IMR-90 (cell line): ENCODE measurements around the gene ING2. TPM values are rescaled to one million over a fixed set of nuclear protein-coding genes. Genes with fewer than 3 reads are reported as not detected.

ENCODE experiments used
- ATAC-seq: fragments of 200-7000 bp; cut with Tn5 transposase; 2 replicates; pipeline ENCODE4 v1.9.1; 2020; ENCODE audit warnings: low read depth, mild to moderate bottlenecking, moderate library complexity
- BruUV-seq: library from RNA; stranded (reverse); fragments of 400-500 nt; replicated peaks from 2 replicates; lab custom pipeline; 2021; lab: Mats Ljungman, UMichigan
- CTCF ChIA-PET: fragments of 300-600 bp; formaldehyde crosslinking; extraction: SDS; loops from one replicate; lab custom pipeline; 2021; ENCODE audit warnings: antibody characterized with exemption; lab: Yijun Ruan, JAX
- POLR2A ChIA-PET: fragments of 300-600 bp; sonication (Branson Sonifier 250); formaldehyde crosslinking; loops from one replicate; lab custom pipeline; 2022; ENCODE audit warnings: antibody characterized with exemption; ENCODE audit not compliant: unreplicated experiment; lab: Charles Lee
- DNase-seq: peaks from one replicate; pipeline ENCODE4 v3.0.0; 2013
- H2AFZ ChIP-seq: replicated peaks from 2 replicates; pipeline ENCODE3; 2013; ENCODE audit warnings: low read length, mild to moderate bottlenecking; ENCODE audit not compliant: poor library complexity
- H2AK5ac ChIP-seq: 2 replicates; pipeline ENCODE4 v1.6.1; 2013; ENCODE audit warnings: low read depth, low read length, inconsistent platforms
- H2AK9ac ChIP-seq: replicated peaks from 2 replicates; pipeline ENCODE3; 2013; ENCODE audit warnings: mild to moderate bottlenecking, low read depth, low read length, moderate library complexity; ENCODE audit not compliant: poor library complexity
- H2BK120ac ChIP-seq: 2 replicates; pipeline ENCODE4 v1.6.1; 2013; ENCODE audit warnings: low read depth, low read length, inconsistent platforms
- H2BK15ac ChIP-seq: 3 replicates; pipeline ENCODE4 v1.6.1; 2013; ENCODE audit warnings: low read depth, low read length, inconsistent platforms
- H2BK20ac ChIP-seq: 2 replicates; pipeline ENCODE4 v1.6.1; 2013; ENCODE audit warnings: low read depth, mild to moderate bottlenecking, inconsistent platforms, low read length, moderate library complexity
- H2BK5ac ChIP-seq: 2 replicates; pipeline ENCODE4 v1.6.1; 2013; ENCODE audit warnings: mild to moderate bottlenecking, low read depth, low read length, inconsistent platforms; ENCODE audit not compliant: poor library complexity, severe bottlenecking
- H3K14ac ChIP-seq: replicated peaks from 2 replicates; pipeline ENCODE4 v1.6.1; 2013; ENCODE audit warnings: low read depth, low read length, inconsistent platforms
- H3K18ac ChIP-seq: 2 replicates; pipeline ENCODE4 v1.6.1; 2013; ENCODE audit warnings: low read depth, low read length, control low read depth
- H3K23ac ChIP-seq: 2 replicates; pipeline ENCODE4 v1.6.1; 2013; ENCODE audit warnings: low read depth, low read length, inconsistent platforms
- H3K27ac ChIP-seq: 2 replicates; pipeline ENCODE4 v1.5.1; 2013; ENCODE audit warnings: mild to moderate bottlenecking, control low read depth, low read length; ENCODE audit not compliant: insufficient read depth
- H3K27me3 ChIP-seq: 2 replicates; pipeline ENCODE4 v1.6.1; 2013; ENCODE audit warnings: low read length; ENCODE audit not compliant: control insufficient read depth, insufficient read depth
- H3K36me3 ChIP-seq: 2 replicates; pipeline ENCODE4 v1.6.1; 2013; ENCODE audit warnings: low read length, mixed read lengths; ENCODE audit not compliant: control insufficient read depth, insufficient read depth
- H3K4ac ChIP-seq: 2 replicates; pipeline ENCODE4 v1.6.1; 2013; ENCODE audit warnings: low read depth, low read length, inconsistent platforms
- H3K4me1 ChIP-seq: 2 replicates; pipeline ENCODE4 v1.6.1; 2013; ENCODE audit warnings: low read length, mixed read lengths; ENCODE audit not compliant: control insufficient read depth, insufficient read depth
- H3K4me2 ChIP-seq: 2 replicates; pipeline ENCODE4 v1.6.1; 2013; ENCODE audit warnings: low read depth, mild to moderate bottlenecking, control low read depth, low read length, moderate library complexity
- H3K4me3 ChIP-seq: 2 replicates; pipeline ENCODE4 v1.5.1; 2013; ENCODE audit warnings: low read depth, mild to moderate bottlenecking, control low read depth, low read length, moderate library complexity; ENCODE audit not compliant: insufficient read depth
- H3K56ac ChIP-seq: 2 replicates; pipeline ENCODE4 v1.6.1; 2013; ENCODE audit warnings: low read length, inconsistent platforms; ENCODE audit not compliant: insufficient read depth; ENCODE audit errors: extremely low read depth
- H3K79me1 ChIP-seq, 2 experiments: 2 replicates each; pipeline ENCODE4 v1.6.1; 2013; ENCODE audit warnings: low read length in 2 of 2, inconsistent platforms in 1 of 2, low read depth in 1 of 2
- H3K9ac ChIP-seq: 2 replicates; pipeline ENCODE4 v1.6.1; 2013; ENCODE audit warnings: low read depth, low read length, control low read depth
- H3K9me1 ChIP-seq: 2 replicates; pipeline ENCODE4 v1.6.1; 2013; ENCODE audit warnings: low read length, inconsistent platforms; ENCODE audit not compliant: insufficient read depth
- H3K9me3 ChIP-seq: 2 replicates; pipeline ENCODE4 v1.6.1; 2013; ENCODE audit warnings: low read length; ENCODE audit not compliant: control insufficient read depth, insufficient read depth
- H4K20me1 ChIP-seq: 2 replicates; pipeline ENCODE4 v1.6.1; 2013; ENCODE audit warnings: low read length, inconsistent platforms; ENCODE audit not compliant: insufficient read depth
- H4K5ac ChIP-seq: 2 replicates; pipeline ENCODE4 v1.6.1; 2013; ENCODE audit warnings: mild to moderate bottlenecking, low read depth, low read length, control low read depth
- H4K8ac ChIP-seq, 2 experiments: 2 replicates each; pipeline ENCODE4 v1.6.1; 2013; ENCODE audit warnings: low read depth in 2 of 2, low read length in 2 of 2, control low read depth in 1 of 2, inconsistent platforms in 1 of 2
- H4K91ac ChIP-seq: 2 replicates; pipeline ENCODE4 v1.6.1; 2013; ENCODE audit warnings: low read depth, low read length, inconsistent platforms; ENCODE audit not compliant: insufficient read depth
- CEBPB ChIP-seq: IDR thresholded peaks from 2 replicates; pipeline ENCODE4 v1.6.1; 2012; ENCODE audit warnings: low read depth, low read length, improper control_type of control experiment
- WGBS, 2 experiments: methylation state at CpG; one replicate each; pipeline versions ENCODE4 v1.1.5 to v1.1.7; 2013; ENCODE audit warnings: missing lambda C conversion rate in 2 of 2; ENCODE audit not compliant: insufficient read length in 1 of 2; ENCODE audit errors: extremely low coverage in 2 of 2; 5-methylcytosine and 5-hydroxymethylcytosine counted together
- dilution Hi-C: fragments of 300-500 bp; cut with HindIII; formaldehyde crosslinking; loops from one replicate; pipeline ENCODE4 v1.14.3; 2018; ENCODE audit warnings: low sequenced_read_pairs; ENCODE audit not compliant: unreplicated experiment
- in situ Hi-C: fragments of 300-500 bp; cut with MboI; formaldehyde crosslinking; loops from 3 replicates; pipeline ENCODE4 v1.14.3; 2019; ENCODE audit warnings: low sequenced_read_pairs, inconsistent platforms, mixed read lengths
- intact Hi-C: fragments of 100-400 bp; cut with micrococcal nuclease; formaldehyde crosslinking; loops from 2 replicates; pipeline ENCODE4 v1.10.0; 2022
- polyA plus RNA-seq, 3 experiments: library from polyadenylated mRNA; depleted of rRNA; stranded (reverse); fragments of >200 nt; gene quantifications; 2 replicates each; pipeline ENCODE4 v1.2.3, GENCODE V29; 2012; ENCODE audit warnings: low replicate concordance in 1 of 3
- total RNA-seq: library from RNA; depleted of rRNA; stranded (reverse); fragments of >200 nt; gene quantifications from 2 replicates; pipeline ENCODE4 v1.2.3, GENCODE V29; 2012

Gene ING2
- total and polyA plus RNA-seq, 2 of the 4 experiments (the other 2 are of a cell fraction): 2.5 to 9.5 TPM

DNA sequence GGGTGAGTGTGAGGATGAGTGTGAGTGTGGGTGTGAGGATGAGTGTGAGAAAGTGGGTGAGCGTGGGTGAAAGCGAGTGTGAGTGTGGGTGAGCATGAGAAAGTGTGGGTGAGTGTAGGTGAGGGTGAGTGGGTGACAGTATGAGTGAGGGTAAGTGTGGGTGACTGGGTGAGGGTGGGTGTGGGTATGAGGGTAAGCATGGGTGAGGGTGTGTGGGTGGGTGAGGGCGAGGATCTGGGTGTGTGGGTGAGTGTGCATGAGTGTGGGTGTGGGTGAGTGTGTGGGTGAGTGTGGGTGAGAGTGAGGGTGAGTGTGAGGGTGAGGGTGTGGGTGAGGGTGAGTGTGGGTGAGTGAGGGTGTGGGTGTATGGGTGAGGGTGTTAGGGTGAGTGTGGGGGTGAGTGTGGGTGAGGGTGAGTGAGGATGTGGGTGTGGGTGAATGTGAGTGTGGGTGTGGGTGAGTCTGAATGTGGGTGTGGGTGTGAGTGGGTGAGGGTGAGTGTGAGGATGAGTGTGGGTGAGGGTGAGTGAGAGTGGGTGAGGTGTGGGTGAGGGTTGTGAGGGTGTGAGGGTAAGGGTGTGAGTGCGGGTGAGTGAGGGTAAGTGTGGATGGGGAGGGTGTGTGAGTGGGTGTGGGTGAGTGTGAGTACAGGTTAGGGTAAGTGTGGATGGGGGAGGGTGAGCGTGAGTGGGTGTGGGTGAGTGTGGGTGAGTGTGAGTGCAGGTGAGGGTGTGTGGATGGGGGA lies 48.9 kb downstream of the ING2 start:
- ATAC-seq (no peak), DNase-seq (no peak)
- ChIA-PET POLR2A (no interaction called here), CTCF (no interaction called here)
- Histone ChIP-seq H3K27ac (no peak overlapping the region), H2AFZ (no peak overlapping the region), H2BK5ac (peak overlapping the region; percentile 32), H3K4me2 (no peak overlapping the region), H3K4me3 (no peak overlapping the region), H4K20me1 (no peaks in the 10 kb centered on the region), H3K4me1 (no peaks in the 10 kb centered on the region; the same call in 1 of the 2 replicates), H4K91ac (no peak overlapping the region), H4K8ac (no peak overlapping the region), H3K14ac (no peak overlapping the region), H3K23ac (no peak overlapping the region), H3K18ac (no peak overlapping the region), H2BK15ac (no peak overlapping the region), H3K36me3 (no peaks in the 10 kb centered on the region), H3K56ac (no peak overlapping the region), H3K79me1 (no peaks in the 10 kb centered on the region), H3K4ac (no peak overlapping the region), H2AK9ac (no peak overlapping the region), H3K9me1 (no peaks in the 10 kb centered on the region), H2BK20ac (no peak overlapping the region), H2AK5ac (no peak overlapping the region), H3K9me3 (peaks cover 4% of the 10 kb centered on the region), H2BK120ac (no peak overlapping the region), H3K9ac (no peak overlapping the region), H3K27me3 (peaks cover 2% of the 10 kb centered on the region; the same call in 1 of the 2 replicates), H4K5ac (no peak overlapping the region)
- dilution Hi-C loops: no loop called here
- BruUV-seq: no TSS peak
- WGBS, 2 experiments: 87 to 100% methylated on average over 1 to 4 of the region's 5 CpGs
- intact Hi-C loops: no loop called here
- no peak for TF ChIP-seq CEBPB
- in situ Hi-C loops: no loop called here
